ENCODE measurements around the gene TOM1L2.

TOM1L2 gene

DNA sequence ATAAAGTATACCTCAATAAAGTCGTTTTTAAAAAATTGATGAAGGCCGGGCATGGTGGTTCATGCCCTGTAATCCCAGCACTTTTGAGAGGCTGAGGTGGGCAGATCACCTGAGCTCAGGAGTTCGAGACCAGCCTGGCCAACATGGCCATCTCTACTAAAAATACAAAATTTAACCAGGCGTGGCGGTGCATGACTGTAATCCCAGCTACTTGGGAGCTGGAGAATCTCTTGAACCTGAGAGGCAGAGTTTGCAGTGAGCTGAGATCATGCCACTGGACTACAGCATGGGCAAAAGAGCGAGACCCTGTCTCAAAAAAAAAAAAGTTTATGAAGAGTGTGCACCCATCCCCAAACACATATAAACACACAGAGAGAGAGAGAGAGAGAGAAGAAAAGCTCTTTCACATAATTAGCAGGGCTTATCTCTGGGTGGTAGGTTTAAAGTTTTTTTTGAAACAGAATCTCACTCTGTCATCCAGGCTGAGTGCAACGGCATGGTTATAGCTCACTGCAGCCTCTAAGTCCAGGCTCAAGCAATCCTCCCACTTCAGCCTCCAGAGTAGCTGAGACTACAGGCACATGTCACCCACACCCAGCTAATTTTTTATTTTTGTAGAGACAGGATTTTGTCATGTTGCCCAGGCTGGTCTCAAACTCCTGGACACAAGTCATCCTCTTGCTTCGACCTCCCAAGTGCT, 138.4 kb downstream of the TOM1L2 start:
- no peak for DNase-seq (ENCODE audit: low spot score)

DNA sequence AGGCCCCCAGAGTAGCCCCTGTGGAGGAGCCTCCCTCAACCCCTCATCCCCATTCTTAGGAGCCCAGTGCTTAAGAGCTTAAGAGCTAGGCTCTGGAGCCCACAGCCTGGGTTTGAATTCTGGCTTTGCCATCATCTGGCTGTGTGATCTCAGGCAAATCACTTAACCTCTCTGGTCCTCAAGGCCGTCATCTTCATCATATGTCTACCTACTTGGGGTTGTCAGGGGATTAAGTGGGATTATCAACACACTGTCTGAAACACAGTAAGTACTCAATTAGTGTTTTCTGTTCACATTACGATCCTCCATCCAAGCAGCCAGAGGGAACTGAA, 140.2 kb downstream of the TOM1L2 start:
- DNase-seq (ENCODE audit: low spot score), result no peak

DNA sequence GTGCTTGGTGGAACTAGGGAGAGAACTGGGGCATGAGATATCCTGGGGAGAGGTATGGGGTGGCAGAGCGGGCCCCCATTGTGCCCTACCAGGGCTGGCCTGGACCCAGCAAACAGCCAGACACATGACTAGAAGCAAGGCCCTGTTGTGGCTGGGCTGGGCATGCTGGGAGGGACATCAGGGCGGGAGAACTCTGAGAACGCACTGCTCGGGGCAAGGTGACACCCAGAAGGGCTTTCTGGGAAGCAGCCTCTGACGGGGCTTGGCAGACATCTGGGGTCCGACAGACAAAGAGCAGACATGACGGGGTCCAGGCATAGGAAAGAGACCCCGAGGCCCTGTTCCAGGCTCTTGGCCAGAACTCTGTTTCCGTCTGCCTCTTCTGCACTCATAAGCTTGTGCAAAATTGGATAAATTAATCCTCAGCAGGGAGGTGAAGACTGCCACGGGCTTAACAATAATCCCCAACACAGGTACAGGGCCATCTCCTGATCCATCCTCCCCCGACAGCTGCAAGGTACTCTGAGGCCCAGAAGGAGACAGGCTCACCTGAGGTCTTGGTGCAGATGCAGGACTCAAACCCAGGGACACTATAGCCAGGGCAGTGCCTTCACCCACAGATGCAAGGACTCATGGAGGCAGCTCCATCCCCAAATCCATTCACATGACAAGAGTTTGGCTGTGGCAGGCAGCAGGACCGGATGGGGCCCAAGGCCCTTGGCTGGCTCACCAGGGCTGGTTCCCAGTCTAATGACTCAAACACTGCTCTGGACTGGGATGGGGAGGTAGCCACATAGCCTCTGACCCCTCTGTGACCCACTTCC, 140.8 kb downstream of the TOM1L2 start:
- DNase-seq (ENCODE audit: low spot score), result no peak

DNA sequence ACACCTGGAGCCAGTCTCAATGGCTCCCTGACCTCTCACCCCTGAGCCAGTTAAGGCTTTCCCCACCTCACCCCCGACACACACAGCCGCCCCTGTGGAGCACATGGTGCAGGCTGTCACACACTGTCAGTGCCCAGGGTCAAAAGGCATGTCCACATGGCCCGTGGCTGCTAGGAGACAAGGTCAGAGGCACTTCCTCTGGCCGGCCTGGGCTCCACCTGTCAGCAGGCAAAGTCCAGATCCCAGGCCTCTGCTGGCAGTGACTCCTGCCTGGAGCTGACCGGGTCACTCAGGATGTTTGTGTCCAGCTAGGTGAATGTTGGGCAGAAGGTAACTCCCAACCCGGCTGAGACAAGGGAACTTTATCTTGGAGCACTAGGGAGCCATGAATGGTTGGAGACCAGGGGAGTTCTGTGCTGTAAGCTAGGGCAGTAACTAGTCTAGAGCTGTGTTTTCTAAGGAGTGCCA, 141.4 kb downstream of the TOM1L2 start:
- DNase-seq (ENCODE audit: low spot score), result no peak

DNA sequence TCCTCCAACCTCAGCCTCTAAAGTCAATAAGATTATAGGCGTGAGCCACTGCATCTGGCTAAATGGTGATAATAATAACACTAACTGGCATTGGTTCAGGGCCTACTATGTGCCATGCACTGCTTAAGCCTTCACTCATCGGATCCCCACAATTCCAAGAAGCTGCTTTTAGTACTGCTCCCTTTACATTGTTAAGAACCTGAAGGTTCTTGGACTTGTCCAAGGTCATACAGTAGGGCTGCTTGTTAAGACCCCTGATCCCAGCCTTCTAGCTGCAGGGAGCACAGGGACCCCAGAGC, 142.0 kb downstream of the TOM1L2 start:
- DNase-seq (ENCODE audit: low spot score), result no peak

DNA sequence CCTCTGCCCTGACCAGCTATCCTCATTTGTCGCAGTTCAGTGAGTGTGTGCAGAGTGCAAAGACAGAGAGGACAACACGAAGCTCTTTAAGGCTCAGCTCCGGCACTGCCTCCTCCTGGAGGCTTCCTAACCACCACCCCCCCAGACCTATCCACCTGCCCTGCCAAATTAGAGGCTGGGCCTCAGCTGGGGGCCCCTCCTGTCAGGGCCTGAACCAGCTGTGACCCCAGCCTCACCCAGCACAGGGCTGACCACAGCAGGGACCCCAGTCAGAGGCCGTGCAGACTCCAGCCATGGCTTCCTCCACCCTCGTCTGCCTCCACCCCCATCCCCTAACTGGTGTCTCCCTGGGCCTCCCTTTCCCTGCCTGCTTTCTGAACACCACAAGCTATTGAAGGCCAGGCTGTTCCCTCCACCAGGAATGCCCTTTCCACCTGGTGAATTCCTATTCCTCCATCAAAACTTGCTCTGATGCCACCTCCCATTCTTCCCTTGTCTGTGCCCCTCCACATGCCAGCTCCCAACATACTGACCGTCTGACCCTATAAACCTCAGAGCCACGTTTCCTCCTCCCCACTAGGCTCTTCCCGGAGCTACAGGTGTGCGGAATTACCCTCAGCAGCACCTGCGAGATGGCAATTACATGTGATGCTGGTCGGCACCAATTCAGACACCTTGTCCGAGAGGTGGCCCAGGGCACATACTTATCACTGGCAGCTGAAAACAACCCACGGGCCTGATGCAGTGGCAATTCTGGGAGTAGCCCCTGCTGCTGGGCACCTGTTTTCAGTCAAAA, 144.2 kb downstream of the TOM1L2 start:
- no peak for DNase-seq (ENCODE audit: low spot score)

DNA sequence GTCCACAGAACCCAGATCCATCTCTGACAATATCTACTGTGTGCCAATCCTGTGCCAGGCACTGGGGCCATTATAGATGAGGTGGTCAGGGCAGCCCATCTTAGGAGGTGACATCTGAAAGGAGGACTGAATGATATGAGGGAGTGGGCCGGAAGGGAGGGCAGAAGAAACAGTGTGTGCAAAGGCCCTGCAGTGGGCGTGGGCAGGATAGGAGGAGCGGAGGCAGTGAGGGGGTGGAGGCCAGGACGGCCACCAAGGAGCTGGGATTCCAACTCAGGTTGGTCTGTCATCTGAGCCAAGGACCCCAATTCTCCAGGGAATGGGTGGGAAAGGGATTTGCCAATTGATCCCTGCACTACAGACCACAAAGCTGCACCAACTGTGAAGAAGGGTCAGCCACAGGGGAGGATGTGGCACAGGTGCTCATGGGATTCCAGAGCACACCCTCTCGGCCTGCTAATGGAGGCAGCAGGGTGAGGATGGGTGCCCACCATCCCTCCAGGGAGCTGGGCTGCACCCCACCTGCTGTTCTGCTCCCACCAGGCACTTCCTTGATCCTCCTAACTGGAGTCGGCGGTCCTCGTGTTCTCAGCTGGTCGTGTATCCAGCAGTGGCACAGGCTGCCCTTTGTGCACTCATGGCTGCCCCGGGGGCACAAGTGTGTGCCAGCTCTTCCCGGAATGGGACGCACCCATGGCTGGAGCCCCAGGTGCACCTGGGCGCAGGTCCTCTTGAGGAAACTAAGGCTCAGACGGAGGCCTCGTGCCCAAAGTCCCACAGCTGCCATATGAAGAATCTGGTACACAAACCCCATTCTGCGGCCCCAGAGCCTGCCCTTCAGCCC, 145.0 kb downstream of the TOM1L2 start:
- no peak for DNase-seq (ENCODE audit: low spot score)

DNA sequence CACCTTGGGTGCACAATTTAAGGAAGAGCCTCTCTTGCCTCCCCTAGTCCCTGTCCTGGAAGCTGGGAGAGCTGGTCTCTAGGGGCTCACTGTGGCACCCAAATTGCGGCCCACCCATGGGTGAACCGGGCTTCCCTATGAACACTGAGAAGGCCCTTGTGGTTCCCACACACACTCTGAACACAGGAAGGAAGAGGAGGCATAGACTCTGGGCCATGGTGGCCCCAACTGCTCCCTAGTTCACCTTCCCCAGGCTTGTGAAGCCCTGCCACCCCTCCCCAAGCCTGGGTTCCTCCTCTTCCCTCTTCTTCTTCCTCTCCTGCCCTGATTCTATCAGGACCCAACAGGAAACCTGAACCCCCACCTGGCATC, 145.9 kb downstream of the TOM1L2 start:
- DNase-seq (ENCODE audit: low spot score), result no peak

DNA sequence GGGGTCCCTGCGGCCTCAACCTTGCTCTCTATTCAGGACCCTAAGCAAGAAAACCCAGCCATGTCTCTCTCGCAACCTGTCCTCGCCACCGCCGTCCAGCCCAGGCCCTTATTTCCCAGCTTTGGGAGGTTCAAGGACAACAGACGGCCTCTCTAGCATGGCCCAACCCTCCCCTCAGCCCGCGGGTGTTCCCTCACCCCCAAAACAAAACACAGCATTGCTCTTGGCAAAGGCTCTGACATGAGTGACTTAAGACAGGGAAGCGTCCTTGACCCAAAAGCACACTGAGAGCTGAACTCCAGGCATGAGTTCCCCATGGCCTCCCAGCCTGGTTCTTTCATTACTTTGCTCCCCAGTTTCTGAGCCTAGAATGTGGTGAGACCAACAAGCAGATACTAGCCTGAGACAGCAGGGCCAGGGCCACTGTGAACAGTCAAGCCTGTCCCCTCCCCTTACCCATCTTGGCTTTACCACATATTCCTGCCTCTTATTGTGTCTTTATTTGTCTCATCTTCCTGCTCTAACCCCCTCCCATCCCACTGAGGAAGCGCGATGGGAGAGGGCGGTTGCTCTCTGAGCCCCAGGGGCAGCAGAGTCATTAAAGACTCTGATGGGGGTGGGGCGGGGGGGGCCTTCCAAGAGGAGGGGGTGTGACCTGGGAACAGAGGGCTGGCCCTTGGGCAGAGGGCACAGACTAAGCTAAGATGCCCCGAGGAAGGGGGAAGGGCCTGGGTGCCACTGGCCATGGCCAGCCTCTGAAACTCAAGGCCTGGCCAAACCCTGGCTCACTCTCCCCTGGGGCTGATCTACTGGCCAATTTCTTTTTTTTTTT, 147.2 kb downstream of the TOM1L2 start:
- no peak for DNase-seq (ENCODE audit: low spot score)

DNA sequence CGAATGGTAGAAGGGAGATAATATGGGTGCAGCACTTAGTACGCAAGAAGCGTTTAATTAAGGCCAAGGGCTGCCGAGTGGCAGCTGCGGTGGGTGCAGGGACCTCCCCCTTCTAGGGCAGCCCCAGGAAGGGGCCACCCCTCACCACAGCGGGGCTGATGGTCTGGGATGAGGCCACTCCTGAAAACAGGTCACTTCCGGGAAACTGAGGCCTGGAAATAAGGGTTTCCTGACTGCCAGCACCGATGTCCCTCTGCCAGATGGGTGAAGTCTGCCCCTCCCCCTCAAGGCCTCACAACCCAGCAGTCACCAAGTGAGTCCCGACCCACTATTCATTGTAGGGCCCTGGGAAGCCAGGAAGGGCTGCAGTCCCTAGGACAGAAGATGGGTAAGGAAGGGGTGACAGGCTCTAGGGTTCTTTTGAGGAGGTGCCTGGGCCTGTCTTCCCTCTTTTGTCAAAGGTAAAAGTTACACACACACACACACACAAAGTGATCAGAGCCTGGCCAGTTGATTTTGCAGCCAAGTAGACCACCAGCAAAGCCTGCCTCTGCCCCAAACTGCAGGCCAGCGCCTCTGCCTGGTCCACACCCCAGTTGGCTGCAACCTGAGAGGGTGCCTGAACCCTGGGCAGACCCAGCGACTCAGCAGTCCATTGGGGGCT, 147.9 kb downstream of the TOM1L2 start:
- no peak for DNase-seq (ENCODE audit: low spot score)

DNA sequence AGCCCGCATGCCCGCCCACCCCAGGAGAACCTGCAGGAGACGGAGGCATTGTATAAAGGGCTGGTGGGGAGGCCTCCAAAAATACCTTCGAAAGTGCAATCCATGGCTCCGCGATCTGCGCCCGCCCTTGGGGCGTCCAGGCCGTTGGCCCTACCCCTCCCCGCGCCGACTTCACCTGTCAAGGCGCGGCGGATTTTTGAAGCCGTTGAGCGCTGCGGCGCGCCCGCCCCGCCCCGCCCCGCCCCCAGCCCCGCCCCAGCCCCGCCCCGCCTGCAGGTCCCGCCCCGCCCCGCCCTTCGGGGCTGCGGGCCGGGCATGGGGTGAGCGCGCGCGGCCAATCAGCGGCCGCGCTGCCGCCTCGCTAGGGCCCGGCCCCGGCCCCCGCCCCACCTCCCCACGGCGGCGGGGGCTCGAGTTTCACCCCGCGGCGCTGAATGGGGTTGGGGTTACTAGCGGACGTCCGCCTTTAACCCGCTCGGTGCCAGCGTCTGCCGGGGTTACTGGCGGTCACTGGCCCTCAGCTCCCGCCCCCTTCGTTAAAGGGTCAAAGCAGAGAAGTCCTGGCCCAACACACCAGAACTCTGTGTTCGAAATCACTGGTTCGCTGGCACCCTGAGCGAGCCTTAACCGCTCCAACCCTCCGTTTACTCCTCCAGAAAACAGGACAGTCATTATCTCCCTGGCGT, 148.6 kb downstream of the TOM1L2 start:
- DNase-seq (ENCODE audit: low spot score), result peak; percentile 96

DNA sequence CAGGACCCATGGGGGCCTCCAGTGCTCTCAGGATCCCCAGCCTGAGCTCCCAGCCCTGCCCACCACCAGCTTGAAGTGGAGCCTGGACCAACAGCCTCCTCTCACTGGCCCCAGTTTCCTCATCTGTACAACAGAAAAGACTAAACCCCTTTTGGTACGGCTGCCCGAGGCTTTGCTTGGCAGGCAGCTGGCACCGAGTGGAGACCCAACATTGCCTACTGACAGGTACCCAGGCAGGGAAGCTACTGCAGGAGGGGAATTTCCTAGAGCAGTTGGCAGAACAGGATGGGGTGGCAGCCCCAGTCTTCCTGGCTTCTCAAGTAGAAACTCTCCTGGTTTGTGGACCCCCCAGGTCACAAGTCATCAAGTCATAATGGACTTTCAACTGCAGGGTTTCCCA, 149.6 kb downstream of the TOM1L2 start:
- no peak for DNase-seq (ENCODE audit: low spot score)

DNA sequence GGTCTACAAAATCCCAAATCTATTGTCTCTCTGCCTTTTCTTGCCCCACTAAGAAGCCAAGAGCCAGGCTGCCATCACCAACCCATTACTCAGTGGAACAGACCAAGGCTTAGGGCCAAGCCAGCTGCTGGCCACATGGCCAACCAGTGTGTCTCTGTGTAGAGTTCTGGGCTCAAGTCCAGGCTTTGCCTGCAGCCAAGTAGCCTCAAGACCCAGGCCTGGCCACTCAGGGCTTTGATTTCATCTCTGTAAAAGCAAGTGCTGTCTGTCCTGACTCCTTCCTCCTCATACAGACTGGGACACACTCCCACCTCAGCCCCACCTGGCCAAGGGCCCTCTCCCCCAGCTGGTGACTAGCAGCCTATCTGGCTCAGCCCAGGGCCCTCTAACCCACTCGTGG, 150.0 kb downstream of the TOM1L2 start:
- DNase-seq (ENCODE audit: low spot score), result no peak

DNA sequence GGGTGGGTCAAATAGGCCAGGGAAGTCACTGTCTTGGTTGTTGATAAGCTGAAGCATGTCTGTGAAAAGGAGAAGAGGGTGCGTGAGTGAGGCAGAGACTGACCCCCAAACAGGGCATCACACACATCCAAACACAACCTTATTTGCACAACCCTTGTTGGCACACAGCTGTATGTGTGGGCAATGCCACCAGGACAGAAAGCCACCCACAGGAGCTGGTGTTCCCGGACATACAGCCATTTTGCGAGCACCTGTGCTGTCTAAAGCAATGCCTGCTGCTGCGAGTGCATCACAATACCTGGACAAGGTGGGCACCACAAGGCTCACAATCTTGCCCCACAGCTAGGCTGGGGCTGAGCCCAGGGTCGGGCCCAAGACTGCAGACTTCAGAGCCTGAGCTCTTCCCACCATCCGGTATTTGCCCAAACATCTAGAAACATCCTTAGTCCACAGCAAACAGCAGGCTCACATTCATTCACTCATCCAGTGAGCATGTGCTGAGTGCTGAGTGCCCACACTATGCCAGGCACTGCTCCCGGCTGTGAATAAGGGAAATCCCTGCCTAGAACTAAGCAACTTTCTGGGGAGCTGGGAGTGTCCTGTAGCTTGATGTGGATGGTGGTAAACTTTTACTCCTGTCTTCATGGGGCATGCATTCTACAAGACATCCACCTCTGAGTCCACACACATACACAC, 151.6 kb downstream of the TOM1L2 start:
- no peak for DNase-seq (ENCODE audit: low spot score)

DNA sequence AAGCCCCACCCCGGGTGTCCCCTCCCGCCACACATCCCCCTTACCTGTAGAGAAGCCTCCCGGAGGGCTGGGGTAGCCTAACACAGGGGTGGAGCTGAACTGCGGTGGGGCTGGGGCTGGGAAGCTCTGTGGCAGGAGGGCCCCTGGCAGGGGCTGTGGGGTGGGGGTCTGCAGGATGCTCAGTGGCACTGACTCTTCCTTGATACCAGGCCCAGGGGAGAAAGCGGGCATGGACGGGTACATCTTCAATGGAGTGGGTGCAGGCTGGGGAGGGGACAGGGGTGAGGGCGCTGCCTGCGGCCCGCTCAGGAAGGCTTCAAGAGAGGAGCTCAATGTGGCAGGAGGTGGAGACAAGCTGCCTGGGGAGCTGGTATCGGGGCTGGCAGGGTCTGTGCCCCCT, 152.2 kb downstream of the TOM1L2 start:
- no peak for DNase-seq (ENCODE audit: low spot score)

DNA sequence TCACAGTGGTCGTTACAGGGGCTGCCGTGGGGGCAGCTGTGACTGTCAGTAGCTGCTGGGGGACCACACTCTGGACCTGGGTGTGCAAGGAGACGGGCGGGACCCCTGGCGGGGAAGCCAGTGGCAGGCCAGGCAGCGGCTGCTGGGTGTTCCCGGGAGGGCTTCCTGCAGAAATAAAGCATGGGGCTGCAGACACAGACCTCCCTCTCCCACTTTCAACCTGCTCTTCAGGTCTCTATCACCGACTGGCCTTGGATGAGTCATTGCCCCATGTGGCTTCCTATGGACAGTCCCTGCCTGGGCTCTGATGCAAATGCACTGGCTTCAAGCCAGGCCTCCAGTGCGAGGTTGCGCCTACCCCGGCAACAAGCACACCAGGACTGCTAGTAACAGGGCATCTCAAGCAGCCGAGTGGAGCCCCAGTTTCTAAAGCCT, 152.6 kb downstream of the TOM1L2 start:
- DNase-seq (ENCODE audit: low spot score), result no peak

DNA sequence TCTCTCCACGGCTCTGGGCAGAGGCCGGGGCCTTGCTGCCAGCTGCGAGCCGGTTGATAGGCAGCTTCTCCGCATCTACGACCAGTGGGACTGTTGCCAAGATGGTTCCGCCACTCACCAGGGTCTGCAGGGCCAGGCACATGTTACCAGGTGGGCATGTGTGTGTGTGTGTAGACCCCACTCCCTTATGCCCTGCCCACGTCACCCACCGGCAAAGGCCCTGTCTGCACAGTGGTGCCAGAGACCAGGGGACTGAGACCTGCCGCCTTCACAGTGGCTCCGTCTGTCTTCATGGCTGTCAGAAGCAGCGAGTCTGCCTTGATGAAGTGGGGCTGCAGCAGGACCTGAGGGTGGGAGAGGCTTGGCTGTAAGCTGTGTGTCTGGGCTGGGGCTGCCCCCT, 153.1 kb downstream of the TOM1L2 start:
- no peak for DNase-seq (ENCODE audit: low spot score)

DNA sequence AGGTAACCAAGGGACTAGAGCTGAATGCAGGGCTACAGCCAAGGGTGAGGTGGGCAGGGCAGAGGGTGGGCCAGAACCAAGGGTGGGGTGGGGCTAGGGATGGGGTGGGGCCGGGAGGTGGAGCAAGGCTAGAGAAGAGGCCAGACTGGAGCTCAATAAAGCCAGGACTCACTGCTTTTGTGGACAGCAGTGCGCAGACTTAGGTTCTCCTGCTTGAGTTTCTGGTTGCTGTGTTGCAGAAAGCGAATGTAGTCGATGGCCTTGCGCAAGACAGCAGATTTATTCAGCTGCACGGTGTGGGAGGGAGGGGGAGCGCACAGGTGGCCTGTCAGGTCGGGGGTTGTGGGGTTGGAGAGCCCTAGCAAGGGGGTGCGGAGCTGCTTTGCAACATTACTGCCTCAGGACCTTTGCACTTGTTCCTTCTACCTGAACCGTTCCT, 154.1 kb downstream of the TOM1L2 start:
- DNase-seq (ENCODE audit: low spot score), result peak; percentile 57

DNA sequence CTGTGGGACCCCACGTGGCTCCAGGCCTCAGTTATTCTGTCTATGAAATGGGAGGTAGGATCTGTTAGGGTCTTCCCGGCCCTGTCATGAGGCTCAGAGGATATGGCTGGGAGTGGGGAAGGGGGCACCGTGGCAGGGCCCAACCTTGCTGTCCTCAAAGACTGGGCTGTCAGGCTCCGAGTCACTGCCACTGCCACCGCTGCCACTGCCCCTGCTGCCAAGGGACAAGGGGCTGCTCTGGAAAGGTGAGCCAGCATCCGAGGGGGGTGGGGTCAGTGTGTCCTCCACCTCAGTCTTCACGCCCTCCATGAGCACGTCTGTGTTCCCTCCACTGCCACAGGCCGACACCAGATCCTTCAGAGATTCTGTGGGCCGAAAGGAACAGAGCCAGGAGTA, 154.7 kb downstream of the TOM1L2 start:
- DNase-seq (ENCODE audit: low spot score), result no peak

Data from D341Med (cell line).